NCI-H345 (cell line): ENCODE data around the gene ZNF853.
A peak's percentile ranks its signal among the peaks of the same experiment; 100 is the strongest.

Source experiments
- DNase-seq: peaks from one replicate; lab custom pipeline; 2025; lab: John Stamatoyannopoulos, UW

The ZNF853 gene

DNA sequence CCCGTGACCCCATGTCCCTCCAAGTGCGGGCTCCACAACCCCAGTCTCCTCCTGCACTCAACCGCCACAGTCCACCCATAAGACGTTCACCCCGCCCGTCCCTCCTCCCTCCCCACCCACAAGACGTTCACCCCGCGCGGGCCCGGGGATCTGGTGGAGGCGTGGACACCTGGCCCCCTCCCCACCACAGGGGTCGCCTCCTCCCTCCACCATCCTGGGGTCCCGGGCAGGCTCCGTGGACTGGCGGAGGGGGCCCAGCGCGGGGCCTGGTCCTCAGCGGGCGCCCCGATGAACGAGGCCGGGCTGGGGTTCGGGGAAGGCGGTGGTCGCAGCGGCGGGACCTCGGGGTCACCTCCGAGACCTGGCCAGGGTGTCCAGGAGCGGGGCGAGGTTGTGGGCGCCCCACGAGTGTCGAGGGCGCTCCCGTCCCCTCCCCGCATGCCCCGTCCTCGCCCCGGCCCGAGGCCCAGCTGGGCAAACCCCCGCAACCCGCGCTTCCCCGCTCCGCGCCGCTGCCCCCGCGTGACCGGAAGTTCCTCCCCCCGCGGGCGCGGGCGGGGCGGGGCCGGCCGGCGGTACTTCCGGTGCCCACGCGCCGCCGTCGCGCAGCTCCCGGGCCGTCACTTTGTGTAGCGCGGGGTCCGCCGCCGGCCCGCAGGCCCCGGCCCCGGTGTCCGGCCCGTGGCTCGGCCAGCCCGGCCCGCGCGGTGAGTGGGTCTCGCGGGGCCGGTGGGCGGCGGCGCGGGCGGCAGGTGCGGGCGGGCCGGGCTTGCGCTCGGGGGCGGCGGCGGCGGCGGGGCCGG lies 21.5 kb downstream of the ZNF853 start, which contains the start of gene ZNF316:
Gene ZNF316 (plus strand): TSS at position 578 of the 803 bp plus-strand sequence. CDS start 5,092 bp downstream, outside the sequence.
- DNase-seq: peak; percentile 54

DNA sequence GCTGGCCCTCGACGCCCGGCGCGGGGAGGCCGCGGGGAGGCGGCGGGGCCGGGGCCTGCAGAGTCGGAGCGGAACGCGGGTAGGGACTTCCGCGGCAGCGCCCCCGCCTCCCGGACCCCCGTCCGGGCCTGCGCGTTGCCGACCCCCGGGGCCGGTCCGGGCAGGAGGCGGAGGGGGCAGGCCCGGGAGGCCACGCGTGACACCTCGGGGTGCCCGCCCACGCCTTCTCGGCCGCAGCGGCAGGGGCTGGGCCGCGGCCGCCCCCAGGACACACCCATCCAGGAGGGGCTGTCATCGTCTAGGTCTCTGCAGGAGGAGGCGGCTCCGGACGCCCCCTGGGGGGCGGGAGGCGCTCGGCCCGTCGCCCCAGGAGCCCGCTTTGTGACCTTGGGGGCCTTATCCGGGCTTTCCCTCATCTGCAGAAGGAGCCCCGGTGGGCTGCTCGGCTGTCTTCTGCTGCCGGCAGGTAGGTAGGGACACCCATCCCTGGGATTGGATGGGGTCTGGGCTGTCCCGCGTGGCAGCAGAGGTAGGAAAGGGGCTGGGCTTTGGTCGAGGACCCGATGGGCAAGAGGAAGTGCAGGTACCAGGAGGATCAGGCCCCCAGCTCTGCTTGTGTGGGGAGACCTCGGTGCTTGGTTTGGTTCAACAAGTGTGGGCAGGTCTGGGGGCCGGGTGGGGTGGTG lies 22.3 kb downstream of the ZNF853 start:
- DNase-seq: peak; percentile 25

DNA sequence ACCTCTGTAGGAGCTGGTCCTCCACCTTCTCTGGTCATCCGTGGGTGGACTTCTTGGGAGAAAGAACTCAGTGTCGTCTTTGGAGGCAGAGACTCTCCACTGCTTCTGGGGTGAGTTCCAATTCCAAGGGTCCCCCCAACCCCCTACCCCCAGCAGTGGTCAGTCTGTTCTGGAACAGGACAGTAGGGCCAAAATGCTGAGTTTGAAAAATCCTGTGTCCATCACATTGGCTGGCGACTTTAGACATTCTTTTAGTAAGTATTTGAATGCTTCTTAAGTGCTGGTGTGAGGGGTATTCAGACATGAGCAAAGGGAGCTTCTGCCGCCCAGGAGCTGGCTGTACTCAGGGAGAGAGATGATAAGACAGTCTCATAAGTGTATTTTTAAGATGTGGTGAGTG lies 23.6 kb downstream of the ZNF853 start:
- DNase-seq: no peak

DNA sequence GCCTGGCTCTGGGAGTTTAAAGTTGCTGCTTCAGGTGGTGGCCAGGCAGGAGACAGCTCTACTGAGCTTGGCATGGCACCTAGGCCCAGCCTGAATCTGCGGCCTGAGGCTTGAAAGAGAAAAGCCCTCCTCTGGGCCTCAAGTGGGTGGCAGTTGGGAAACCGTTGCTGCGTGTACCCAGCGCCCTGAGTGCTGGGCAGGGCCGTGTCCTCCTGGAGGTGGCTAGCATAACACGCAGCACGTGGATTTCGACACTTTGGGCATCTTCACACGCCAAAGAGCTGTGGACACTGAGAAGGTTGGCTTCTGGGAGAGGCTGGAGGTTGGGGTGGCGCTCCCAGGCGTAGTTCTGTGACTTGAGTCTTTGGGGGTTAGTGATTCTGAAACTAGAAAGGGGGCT lies 24.2 kb downstream of the ZNF853 start:
- DNase-seq: no peak

DNA sequence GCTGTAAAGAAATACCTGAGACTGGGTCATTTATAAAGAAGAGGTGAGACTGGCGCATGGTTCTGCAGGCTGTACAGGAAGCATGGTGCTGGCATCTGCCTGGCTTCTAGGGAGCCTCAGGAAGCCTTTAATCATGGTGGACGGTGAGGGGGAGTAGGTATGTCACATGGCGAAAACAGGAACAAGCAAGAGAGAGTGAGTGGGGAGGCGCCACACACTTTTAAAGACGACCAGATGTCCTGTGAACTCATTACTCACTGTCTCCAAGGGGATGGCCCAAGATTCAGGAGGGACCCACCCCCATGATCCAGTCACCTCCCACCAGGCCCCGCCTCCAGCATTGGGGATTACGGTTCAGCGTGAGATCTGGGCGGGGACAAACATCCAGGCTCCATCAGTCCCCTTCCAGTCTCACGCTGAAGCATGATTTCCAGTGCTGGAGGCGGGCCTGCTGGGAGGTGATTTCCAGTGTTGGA lies 24.9 kb downstream of the ZNF853 start:
- no peak for DNase-seq

DNA sequence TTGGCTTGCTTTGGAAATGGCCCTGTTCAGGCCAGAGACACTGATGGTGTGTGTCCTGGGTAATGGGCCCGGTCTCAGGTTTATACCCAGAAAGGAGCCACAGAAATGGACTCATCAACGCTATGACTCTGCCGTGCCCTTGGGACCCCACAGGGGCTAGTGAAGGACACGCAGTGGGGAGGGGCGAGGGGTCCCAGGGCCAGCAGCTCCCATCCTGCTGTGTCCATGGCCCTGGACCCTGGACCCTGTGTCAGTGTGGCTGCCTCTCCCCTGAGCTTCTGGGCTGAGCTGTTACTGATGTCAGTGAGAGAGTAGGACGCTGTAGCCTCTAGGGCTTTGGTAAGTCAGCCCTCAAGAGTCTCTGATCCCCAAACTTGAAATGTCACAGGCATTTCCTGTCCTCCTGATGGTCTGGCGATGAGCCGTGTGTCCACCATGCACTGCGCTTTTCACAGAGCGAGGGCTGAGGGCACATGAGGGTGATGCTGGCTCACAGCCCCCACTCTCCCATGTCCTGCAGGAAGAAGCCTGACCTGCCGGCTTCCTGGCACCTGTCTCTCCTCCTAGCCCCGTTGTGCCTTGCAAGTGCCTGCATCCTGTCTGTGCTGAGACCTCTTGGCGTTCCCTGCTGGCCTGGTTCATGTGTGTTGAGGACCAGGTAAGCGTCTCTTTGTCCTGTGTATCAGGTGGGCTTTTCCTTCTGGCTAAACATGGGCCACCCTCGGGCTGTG lies 26.1 kb downstream of the ZNF853 start:
- DNase-seq: no peak

DNA sequence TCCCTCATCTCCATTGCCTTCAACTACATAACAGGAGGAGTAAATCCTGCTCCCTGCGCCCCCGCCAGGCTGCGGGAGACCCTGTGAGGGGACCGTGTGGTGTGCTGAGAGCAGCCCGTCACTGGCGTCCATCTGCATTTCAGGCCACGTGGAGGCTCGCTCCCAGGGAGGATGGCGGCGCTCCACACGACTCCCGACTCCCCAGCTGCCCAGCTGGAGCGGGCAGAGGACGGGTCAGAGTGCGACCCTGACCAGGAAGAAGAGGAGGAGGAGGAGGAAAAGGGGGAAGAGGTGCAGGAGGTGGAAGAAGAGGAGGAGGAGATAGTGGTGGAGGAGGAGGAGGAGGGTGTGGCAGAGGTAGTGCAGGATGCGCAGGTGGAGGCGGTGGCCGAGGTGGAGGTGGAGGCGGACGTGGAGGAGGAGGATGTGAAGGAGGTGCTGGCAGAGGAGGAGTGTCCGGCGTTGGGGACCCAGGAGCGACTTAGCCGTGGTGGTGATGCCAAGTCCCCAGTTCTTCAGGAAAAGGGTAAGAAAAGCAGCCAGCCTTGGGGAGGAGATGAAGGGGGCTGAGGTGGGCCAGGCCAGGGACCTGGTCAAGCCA lies 26.9 kb downstream of the ZNF853 start:
- no peak for DNase-seq

DNA sequence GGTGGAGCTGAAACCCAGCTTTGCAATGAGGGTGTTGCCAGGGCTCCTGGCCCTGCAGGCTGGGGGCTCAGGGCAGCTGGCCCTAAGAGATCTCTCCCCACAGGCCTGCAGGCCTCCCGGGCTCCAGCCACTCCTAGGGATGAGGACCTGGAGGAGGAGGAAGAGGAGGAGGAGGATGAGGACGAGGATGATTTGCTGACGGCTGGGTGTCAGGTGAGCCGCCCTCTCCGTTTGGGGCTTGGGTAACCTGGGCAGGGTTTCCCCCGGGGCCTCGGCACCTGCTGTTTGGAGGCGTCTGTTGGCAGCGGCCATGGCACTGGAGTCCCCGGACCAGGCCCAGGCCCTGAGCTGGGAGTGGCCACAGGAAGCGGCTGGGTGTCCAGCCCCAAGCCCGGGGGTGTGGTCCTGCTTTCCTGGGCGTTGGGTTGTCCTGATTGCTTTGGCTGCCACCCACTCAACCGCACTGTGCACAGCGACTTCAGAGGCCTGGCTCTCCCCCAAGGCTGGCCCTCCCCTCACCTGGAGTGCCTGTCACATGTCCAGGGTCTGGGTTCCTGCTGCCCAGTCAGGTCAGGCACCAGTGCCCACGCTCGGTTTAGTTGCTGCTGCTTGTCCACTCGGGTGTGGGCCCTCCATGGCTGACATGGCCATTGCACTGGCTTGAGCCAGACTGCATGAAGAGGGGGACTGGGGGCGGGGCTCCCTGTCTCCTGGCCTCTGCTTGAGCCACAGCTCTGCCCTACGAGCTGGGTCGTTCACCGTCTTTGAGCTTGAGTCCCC lies 27.6 kb downstream of the ZNF853 start:
- DNase-seq: no peak

DNA sequence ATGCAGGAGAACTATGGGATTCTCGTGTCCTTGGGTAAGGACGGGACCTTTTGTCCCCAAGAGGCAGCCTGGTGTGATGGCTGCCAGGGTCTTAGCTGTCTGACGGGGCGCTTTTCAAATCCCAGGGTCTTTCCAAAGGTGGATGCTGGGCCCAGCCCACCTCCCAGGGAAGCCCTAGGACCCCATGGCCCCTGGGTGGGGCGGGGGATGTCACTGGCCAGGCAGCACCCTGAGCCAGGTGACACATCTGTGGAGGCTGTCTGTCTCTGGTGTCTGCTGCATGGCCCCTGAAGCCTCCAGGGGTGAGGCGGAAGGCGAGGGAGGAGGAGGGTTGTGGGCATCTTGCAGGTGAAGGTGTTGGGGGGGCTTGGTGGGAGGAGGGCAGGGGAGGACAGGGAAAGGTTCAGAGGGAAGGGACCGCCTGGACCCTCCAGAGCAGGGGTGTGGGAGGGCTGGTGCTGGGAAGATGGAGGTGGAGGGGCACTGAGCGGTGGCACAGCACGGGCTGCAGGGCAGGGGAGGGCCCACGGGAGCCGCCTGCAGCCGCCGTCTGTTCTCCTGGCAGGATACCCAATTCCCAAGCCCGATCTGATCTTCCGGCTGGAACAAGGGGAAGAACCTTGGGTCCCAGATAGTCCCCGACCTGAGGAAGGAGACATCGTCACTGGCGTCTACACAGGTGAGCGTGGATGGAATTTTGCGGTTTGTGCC lies 28.7 kb downstream of the ZNF853 start:
- DNase-seq: no peak

DNA sequence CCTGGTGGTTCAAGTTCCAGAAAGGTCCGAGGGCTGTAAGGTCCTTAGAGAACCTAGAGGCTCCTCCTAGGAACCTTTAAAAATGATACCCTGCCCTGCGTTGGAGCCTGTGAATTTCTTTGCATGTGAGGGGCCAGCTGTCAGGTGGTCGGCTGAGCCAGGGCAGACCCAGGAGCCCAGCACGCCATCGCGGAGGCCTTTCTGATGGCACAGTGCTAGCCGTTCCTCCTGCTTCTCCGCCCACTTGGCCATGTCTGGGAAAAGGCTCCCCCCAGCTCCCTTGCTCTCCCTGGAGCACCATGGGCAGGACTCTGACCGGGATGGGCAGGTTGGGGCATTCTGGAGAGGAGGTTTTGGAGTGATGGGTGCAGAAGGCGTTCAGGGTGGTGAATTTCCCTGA lies 29.3 kb downstream of the ZNF853 start:
- DNase-seq: no peak

DNA sequence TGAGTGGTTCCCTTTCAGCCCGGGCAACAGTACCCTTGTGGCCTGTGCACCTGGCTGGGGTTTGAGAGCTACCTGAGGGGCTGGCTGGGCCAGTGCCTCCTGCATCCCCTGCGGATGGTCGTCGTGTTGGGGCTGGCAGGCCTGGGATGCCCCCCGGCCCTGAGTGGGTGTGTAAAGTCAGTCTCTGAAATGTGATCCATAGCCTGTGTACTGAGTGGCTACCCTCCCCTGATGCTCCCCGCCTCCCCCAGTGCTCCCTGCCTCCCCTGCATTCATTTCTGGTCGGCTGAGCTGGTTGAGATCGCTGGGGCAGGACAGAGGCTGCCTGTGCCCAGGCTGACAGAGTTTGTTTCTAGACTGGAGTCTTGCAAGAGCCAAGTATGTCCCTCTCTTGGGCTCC lies 31.1 kb downstream of the ZNF853 start:
- DNase-seq: no peak

DNA sequence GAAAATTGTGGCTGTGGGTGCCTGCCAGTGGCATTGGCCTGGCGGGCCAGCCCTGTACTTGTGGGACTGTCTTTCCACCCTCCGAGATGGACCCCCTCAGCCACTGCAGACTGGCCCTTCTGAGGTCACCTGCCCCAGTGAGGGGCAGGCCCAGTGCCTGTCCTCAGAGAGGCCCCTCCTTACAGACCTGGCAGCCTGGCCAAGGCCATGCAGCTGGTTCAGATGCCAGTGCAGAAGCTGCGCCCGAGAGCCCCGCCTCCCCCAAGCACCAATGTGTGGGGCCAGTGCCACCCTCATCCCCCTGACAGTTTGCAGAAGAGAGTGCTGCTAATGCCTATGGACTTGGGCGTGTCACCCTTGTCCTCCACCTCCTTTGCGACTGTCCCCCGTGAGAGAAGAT lies 31.7 kb downstream of the ZNF853 start:
- no peak for DNase-seq

DNA sequence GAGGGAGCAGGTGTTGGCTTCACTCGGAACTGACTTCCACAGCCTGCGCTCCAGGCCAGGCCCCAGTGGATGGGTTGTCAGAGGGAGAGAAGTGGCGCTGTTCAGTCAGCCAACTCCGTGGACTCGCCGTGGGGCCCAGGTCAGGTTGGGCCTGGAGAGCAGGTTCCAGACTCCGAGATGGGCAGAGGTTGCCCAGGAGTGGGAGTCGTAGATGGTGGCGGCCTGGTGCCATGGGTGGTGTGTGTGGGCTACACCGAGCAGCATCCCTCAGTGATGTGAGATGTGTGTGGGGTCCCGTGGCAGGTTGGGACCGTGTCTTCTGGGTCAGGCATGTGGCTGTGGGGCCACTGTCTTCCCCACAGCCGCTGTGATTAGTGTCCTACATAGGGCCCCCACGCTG lies 32.1 kb downstream of the ZNF853 start:
- no peak for DNase-seq

DNA sequence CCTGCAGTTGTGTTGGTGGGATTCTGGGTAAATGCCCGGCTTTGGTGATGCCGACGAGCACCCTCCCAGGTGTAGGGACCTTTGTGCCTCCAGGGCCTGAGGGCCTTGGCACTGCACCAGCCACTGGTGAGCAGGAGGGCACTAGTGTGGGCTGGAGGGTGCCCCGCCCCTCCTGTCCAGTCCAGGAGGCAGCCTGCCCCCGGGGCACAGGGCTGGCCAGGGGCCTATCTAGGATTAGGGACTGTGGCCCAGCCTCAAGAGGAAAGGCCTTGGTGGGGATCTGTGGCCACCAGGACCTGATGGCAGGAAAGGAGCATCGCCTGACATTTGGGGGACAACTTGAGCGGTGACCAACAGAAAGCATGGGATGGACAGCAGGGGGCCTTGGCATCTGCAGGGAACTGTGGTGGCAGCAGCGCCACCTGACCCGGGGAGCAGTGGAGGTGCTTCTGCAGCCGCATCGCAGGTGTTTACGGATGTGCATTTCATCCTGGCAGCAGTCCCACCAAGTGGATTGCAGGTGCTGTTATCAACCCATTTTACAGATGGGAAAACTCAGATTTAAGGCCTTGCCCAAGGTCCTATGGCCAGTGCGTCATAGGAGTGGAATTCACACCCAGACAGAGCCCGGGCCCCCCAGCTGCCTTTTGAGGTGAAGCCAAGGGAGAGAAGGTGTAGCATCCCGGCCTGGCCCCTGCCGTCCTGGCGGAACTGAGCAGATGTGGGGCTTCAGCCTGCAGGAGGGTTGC lies 32.8 kb downstream of the ZNF853 start:
- no peak for DNase-seq

DNA sequence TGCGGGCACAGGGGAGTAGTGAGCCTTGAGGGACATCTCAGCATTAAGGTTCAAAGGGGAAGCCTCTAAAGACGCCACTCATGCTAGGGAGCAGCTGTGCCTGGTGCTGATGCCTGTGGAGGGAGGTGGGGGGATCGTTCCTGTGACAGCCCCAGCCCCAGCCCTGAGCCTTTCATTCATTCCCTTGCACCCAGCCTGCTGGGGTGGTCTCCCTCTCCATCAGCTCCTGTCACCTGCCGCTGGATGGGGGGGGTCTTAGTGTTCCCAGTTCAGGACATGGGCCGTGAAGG lies 33.4 kb downstream of the ZNF853 start:
- DNase-seq: no peak

DNA sequence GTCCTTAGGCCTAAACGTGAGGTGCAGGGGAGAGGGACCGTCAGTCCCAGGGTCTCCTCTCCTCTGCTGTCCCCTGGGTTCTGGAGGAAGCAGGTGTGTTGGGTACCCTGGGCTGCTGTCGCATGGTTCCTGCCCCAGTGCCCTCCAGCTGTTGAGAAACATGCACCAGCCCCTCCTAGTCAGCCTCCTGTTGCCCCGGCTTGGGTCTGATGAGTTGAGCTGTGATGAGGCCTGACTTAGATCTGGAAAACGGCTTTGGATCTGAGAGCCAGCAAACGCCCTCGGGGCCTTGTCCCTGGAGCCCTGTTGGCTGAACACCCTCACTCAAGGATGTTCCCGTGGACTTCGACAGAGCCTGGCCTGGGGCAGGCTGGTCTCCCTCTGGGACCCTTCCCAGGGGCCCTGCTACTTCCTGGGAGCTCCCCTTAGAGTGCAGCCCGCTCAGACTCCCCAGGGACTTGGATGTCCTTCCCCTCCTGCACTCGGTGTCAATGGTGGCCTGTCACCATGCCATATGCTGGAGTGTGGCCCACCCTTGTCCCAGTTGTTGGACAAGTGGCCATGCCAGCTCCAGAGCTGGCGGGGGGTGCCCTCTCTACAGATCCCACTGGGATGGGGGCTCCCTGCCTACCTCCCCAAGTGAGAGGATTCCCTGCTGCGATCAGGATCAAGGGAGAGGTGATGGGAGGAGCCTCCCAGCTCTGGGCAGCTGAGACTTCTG lies 34.0 kb downstream of the ZNF853 start:
- no peak for DNase-seq

DNA sequence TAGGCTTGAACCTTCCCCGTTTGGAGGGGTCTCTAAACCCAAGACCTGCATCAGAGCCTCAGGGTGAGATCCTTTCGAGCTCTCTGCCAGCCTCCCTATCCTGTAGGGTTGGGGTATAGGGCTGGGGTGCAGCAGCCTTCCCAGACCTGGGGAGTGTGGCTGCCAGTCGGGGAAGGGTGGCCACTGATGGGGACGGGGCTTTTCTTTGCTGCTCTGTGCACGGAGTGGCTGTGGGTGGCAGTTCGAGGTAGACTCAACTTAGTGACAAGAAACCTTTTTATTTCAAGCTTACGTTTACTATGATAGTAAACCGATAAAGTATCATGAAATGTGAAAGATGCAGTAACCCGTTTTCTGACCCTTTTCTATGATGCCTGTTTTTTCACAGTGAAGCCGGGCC lies 34.7 kb downstream of the ZNF853 start:
- no peak for DNase-seq

DNA sequence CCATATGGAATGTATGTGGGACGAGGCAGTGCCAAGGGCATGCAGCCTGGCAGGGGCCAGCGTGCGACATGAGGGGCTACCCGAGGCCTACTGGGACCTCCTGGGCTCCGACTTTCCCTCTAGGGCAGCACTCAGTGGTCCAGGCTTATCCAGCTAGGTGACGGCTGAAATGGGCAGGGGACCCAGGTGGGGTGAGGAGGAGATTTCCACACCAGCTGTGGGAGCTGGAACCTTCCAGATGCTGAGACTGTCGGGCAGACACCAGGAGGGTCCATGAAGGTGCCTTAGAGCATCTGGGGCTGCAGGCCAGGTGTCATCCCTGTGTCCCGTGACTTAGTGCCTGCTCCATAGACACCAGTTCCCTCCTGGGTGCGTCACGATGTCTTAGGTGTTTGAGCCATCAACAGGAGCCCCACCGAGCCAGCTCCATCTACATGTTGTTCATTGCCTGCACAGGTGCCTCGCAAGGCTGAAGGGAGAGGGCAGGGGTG lies 35.2 kb downstream of the ZNF853 start:
- DNase-seq: no peak

DNA sequence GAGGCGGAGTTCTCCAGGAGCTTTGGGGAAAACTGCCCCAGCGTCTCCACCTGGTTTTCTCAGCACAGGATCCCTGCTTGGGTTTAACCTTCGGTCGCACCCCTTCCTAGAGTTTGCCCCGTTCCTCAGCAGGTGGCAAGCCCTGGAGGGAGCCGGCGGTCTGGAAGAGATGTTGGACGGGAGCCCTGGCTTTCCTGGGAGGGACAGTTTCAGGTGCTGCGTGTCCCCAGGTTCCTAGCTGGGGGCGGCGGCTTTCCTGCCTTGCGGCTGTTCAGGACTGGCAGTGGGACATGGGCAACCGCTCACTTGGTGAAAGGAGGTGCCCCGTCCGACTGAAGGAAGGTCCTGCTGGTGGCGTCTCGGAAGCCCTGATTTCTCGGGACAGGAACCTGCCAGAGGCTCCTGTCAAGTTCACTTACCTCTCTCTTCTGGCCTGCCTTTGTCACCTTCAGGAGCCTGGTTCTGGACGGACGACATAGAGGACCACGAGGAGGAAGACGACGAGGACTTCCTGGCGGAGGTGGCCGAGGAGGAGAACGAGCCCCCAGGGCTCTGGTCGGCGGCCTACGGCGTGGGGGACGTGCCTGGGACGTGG lies 36.5 kb downstream of the ZNF853 start:
- no peak for DNase-seq
